PFSK-1 (cell line): Measurements from ENCODE around the gene TUBB2A.

ENCODE experiments used
- POLR2AphosphoS5 ChIP-seq: IDR thresholded peaks from 2 replicates; pipeline ENCODE4 v1.6.1; 2012; ENCODE audit warnings: low read depth, mild to moderate bottlenecking, control low read depth, low read length, moderate library complexity
- SIN3A ChIP-seq: IDR thresholded peaks from 2 replicates; pipeline ENCODE4 v1.6.1; 2012; ENCODE audit warnings: mild to moderate bottlenecking, low read length, moderate library complexity, borderline replicate concordance; ENCODE audit not compliant: insufficient read depth
- TAF1 ChIP-seq: IDR thresholded peaks from 2 replicates; pipeline ENCODE4 v1.6.1; 2012; ENCODE audit warnings: low read length, control low read depth, borderline replicate concordance; ENCODE audit not compliant: insufficient read depth

DNA sequence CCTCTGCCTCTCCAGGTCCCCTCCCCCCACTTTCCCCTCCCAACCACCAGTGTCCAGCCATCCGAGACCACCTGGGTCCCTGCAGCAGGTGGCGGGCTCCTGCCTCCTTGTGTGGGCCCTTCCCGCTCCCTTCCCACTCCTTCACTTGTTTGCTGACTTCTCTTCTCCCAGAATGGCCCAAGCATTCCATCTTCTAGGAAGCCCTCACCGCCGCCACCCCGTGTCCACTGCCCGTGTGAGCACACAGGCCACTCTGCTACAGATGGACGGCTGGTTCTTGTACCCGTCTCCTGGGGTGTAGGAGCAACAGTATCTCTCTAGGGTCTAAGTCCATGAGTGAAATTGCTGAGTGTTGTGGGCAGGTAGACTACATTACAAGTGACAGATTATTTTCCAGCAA is 23.8 kb downstream of the TUBB2A start:
- TF ChIP-seq POLR2AphosphoS5 (no peak), SIN3A (no peak), TAF1 (no peak)
